H1 (cell line): ENCODE measurements around the gene FECH. TPM values are rescaled to one million over a fixed set of nuclear protein-coding genes. Genes with fewer than 3 reads are reported as not detected.

ENCODE experiments used
- CTCF ChIA-PET: fragments of 300-600 bp; sonication (Branson Sonifier 250); formaldehyde crosslinking; loops from one replicate; lab custom pipeline; 2021; ENCODE audit not compliant: partially characterized antibody; lab: Charles Lee
- POLR2A ChIA-PET: fragments of 300-600 bp; sonication (Branson Sonifier 250); formaldehyde crosslinking; loops from one replicate; lab custom pipeline; 2021; ENCODE audit warnings: inconsistent platforms; ENCODE audit not compliant: partially characterized antibody; lab: Charles Lee
- DNase-seq, 2 experiments: peaks; one replicate each; pipeline versions ENCODE4 v3.0.0 to v3.0.0-alpha.2; 2010 to 2022; ENCODE audit warnings: low spot score in 2 of 2, low read depth in 1 of 2, mixed read lengths in 1 of 2
- FAIRE-seq: peaks from 2 replicates; lab custom pipeline; 2011; peaks lifted over from hg19 to GRCh38; lab: Jason Lieb, UNC
- H2AFZ ChIP-seq: 2 replicates; pipeline ENCODE4 v1.8.1; 2012; ENCODE audit warnings: low read length, inconsistent platforms
- H2AK5ac ChIP-seq: 2 replicates; pipeline ENCODE4 v1.6.1; 2013; ENCODE audit warnings: low read depth, low read length
- H2BK120ac ChIP-seq: replicated peaks from 2 replicates; pipeline ENCODE3; 2013; ENCODE audit warnings: low read depth, low read length, inconsistent platforms
- H2BK12ac ChIP-seq: 2 replicates; pipeline ENCODE4 v1.6.1; 2013; ENCODE audit warnings: low read depth, low read length
- H2BK15ac ChIP-seq: 2 replicates; pipeline ENCODE4 v1.6.1; 2013; ENCODE audit warnings: low read length
- H2BK20ac ChIP-seq: 2 replicates; pipeline ENCODE4 v1.6.1; 2013; ENCODE audit warnings: low read length
- H2BK5ac ChIP-seq: 2 replicates; pipeline ENCODE4 v1.6.1; 2013; ENCODE audit warnings: low read depth, low read length
- H3K14ac ChIP-seq: 2 replicates; pipeline ENCODE4 v1.6.1; 2013; ENCODE audit warnings: inconsistent platforms; ENCODE audit not compliant: insufficient read length
- H3K18ac ChIP-seq: 2 replicates; pipeline ENCODE4 v1.6.1; 2013; ENCODE audit warnings: low read length; ENCODE audit errors: extremely low read depth
- H3K23ac ChIP-seq: 2 replicates; pipeline ENCODE4 v1.6.1; 2013; ENCODE audit warnings: inconsistent platforms; ENCODE audit not compliant: insufficient read length
- H3K23me2 ChIP-seq: 2 replicates; pipeline ENCODE4 v1.6.1; 2013; ENCODE audit warnings: low read depth, low read length
- H3K27ac ChIP-seq: 2 replicates; pipeline ENCODE4 v1.6.1; 2011; ENCODE audit warnings: low read depth, low read length, inconsistent platforms
- H3K27me3 ChIP-seq, 4 experiments: replicated peaks in 1 of 4; 1 replicate in 1 of 4; 2 replicates in 3 of 4; pipeline versions ENCODE4 v1.6.1 to v1.8.1; 2011 to 2013; ENCODE audit warnings: low read length in 3 of 4, mild to moderate bottlenecking in 3 of 4, inconsistent platforms in 2 of 4, mixed read lengths in 2 of 4, moderate library complexity in 1 of 4; ENCODE audit not compliant: control insufficient read depth in 3 of 4, insufficient read depth in 3 of 4; ENCODE audit errors: extremely low read depth in 1 of 4
- H3K36me3 ChIP-seq, 4 experiments: 2 replicates each; pipeline versions ENCODE4 v1.6.1 to v1.8.1; 2011 to 2013; ENCODE audit warnings: mild to moderate bottlenecking in 4 of 4, low read length in 3 of 4, moderate library complexity in 2 of 4, control low read depth in 1 of 4, inconsistent platforms in 1 of 4; ENCODE audit not compliant: insufficient read depth in 4 of 4, control insufficient read depth in 2 of 4
- H3K4ac ChIP-seq: replicated peaks from 2 replicates; pipeline ENCODE3; 2013; ENCODE audit warnings: low read length, low read depth, mixed read lengths, inconsistent platforms; ENCODE audit not compliant: insufficient read length
- H3K4me1 ChIP-seq, 4 experiments: replicated peaks in 1 of 4; 1 replicate in 1 of 4; 2 replicates in 3 of 4; pipeline versions ENCODE4 v1.6.1 to v1.8.1; 2011 to 2013; ENCODE audit warnings: low read length in 3 of 4, inconsistent platforms in 2 of 4, mixed read lengths in 1 of 4; ENCODE audit not compliant: insufficient read depth in 4 of 4, control insufficient read depth in 3 of 4
- H3K4me2 ChIP-seq, 2 experiments: 2 replicates each; pipeline versions ENCODE4 v1.6.1 to v1.8.1; 2011 to 2013; ENCODE audit warnings: low read depth in 2 of 2, low read length in 2 of 2, control low read depth in 1 of 2, inconsistent platforms in 1 of 2, mild to moderate bottlenecking in 1 of 2; ENCODE audit not compliant: insufficient read depth in 1 of 2
- H3K4me3 ChIP-seq, 4 experiments: fragments of 200-600, 300-600 bp in 1 of 4; sonication (generic), shearing (Covaris generic), sonication (Bioruptor Twin) in 1 of 4; 2 replicates each; pipeline versions ENCODE4 v1.5.1 to v1.8.1; 2011 to 2016; ENCODE audit warnings: low read length in 4 of 4, low read depth in 3 of 4, control low read depth in 2 of 4, inconsistent platforms in 2 of 4, mild to moderate bottlenecking in 2 of 4, mixed read lengths in 1 of 4, moderate library complexity in 1 of 4; ENCODE audit not compliant: insufficient read depth in 2 of 4; ENCODE audit errors: extremely low read depth in 1 of 4
- H3K56ac ChIP-seq: replicated peaks from 2 replicates; pipeline ENCODE3; 2013; ENCODE audit warnings: low read depth, mild to moderate bottlenecking, mixed read lengths, low read length, inconsistent platforms; ENCODE audit not compliant: insufficient read length
- H3K79me1 ChIP-seq: 2 replicates; pipeline ENCODE4 v1.6.1; 2013; ENCODE audit warnings: low read depth, low read length, control low read depth
- H3K79me2 ChIP-seq, 2 experiments: 2 replicates each; pipeline versions ENCODE4 v1.6.1 to v1.8.1; 2012 to 2013; ENCODE audit warnings: low read length in 2 of 2, mild to moderate bottlenecking in 2 of 2, inconsistent platforms in 1 of 2; ENCODE audit not compliant: insufficient read depth in 2 of 2, control insufficient read depth in 1 of 2
- H3K9ac ChIP-seq, 4 experiments: replicated peaks in 1 of 4; 1 replicate in 1 of 4; 2 replicates in 3 of 4; pipeline versions ENCODE4 v1.6.1 to v1.8.1; 2011 to 2013; ENCODE audit warnings: low read depth in 3 of 4, low read length in 3 of 4, control low read depth in 2 of 4, mild to moderate bottlenecking in 2 of 4, moderate library complexity in 2 of 4, inconsistent platforms in 1 of 4; ENCODE audit errors: extremely low read depth in 1 of 4
- H3K9me3 ChIP-seq, 2 experiments: 2 replicates each; pipeline versions ENCODE4 v1.6.1 to v1.8.1; 2012 to 2013; ENCODE audit warnings: mild to moderate bottlenecking in 2 of 2, moderate library complexity in 2 of 2, control low read depth in 1 of 2, inconsistent platforms in 1 of 2, low read depth in 1 of 2, low read length in 1 of 2, mixed read lengths in 1 of 2; ENCODE audit not compliant: insufficient read depth in 2 of 2
- H4K20me1 ChIP-seq, 2 experiments: replicated peaks in 1 of 2; 2 replicates each; pipeline versions ENCODE3 to v1.8.1; 2011 to 2013; ENCODE audit warnings: inconsistent platforms in 2 of 2, low read length in 2 of 2, mild to moderate bottlenecking in 1 of 2; ENCODE audit not compliant: insufficient read depth in 2 of 2, control insufficient read depth in 1 of 2
- H4K5ac ChIP-seq: 2 replicates; pipeline ENCODE4 v1.6.1; 2013; ENCODE audit warnings: low read length, low read depth, mixed read lengths, inconsistent platforms; ENCODE audit not compliant: insufficient read length
- H4K8ac ChIP-seq: 2 replicates; pipeline ENCODE4 v1.8.0; 2013; ENCODE audit warnings: mild to moderate bottlenecking, moderate library complexity, low read length, inconsistent platforms; ENCODE audit not compliant: insufficient read depth; ENCODE audit errors: extremely low read depth
- H4K91ac ChIP-seq: replicated peaks from 2 replicates; pipeline ENCODE3; 2013; ENCODE audit warnings: low read length, mixed read lengths, inconsistent platforms; ENCODE audit not compliant: insufficient read length
- CBX8 ChIP-seq: fragments of 300-800, 300-1000 bp; sonication (generic); IDR thresholded peaks from 2 replicates; pipeline ENCODE4 v1.7.1; 2016; ENCODE audit warnings: low read depth, low read length, borderline replicate concordance
- CTBP2 ChIP-seq: IDR thresholded peaks from 2 replicates; pipeline ENCODE4 v1.7.0; 2011; ENCODE audit warnings: borderline replicate concordance, mild to moderate bottlenecking, moderate library complexity, mixed read lengths, low read length; ENCODE audit not compliant: insufficient read depth, insufficient read length
- JUND ChIP-seq: IDR thresholded peaks from 2 replicates; pipeline ENCODE4 v1.6.1; 2011; ENCODE audit warnings: mild to moderate bottlenecking, improper control_type of control experiment, low read length
- KDM1A ChIP-seq: fragments of 200-600, 300-600 bp; sonication (generic); IDR thresholded peaks from 2 replicates; pipeline ENCODE4 v1.7.1; 2016; ENCODE audit warnings: mild to moderate bottlenecking, low read length, borderline replicate concordance
- MAFK ChIP-seq: IDR thresholded peaks from 2 replicates; pipeline ENCODE4 v1.6.1; 2012; ENCODE audit warnings: low read depth, mild to moderate bottlenecking, improper control_type of control experiment, low read length
- MAX ChIP-seq: IDR thresholded peaks from 2 replicates; pipeline ENCODE4 v1.6.1; 2012; ENCODE audit warnings: inconsistent platforms
- PHF8 ChIP-seq: fragments of 200-600 bp; sonication (generic); conservative IDR thresholded peaks from 2 replicates; pipeline ENCODE4 v1.7.1; 2012; ENCODE audit warnings: low read depth, mild to moderate bottlenecking, inconsistent platforms, low read length, moderate library complexity
- POLR2AphosphoS5 ChIP-seq: IDR thresholded peaks from 2 replicates; pipeline ENCODE4 v1.6.1; 2011; ENCODE audit warnings: low read depth, low read length
- RFX5 ChIP-seq: IDR thresholded peaks from 2 replicates; pipeline ENCODE4 v1.6.1; 2011; ENCODE audit warnings: low read depth, low read length, improper control_type of control experiment, borderline replicate concordance
- RXRA ChIP-seq: IDR thresholded peaks from 2 replicates; pipeline ENCODE4 v1.6.1; 2011; ENCODE audit warnings: low read depth, mild to moderate bottlenecking, low read length, moderate library complexity; ENCODE audit not compliant: insufficient read depth
- SIN3A ChIP-seq, 2 experiments: IDR thresholded peaks in 1 of 2; conservative IDR thresholded peaks in 1 of 2; 2 replicates each; pipeline ENCODE4 v1.6.1; 2011 to 2012; ENCODE audit warnings: low read length in 2 of 2, improper control_type of control experiment in 1 of 2, low read depth in 1 of 2, mild to moderate bottlenecking in 1 of 2
- SIX5 ChIP-seq: IDR thresholded peaks from 2 replicates; pipeline ENCODE4 v1.6.1; 2011; ENCODE audit warnings: mild to moderate bottlenecking, low read depth, low read length
- SP1 ChIP-seq: IDR thresholded peaks from 2 replicates; pipeline ENCODE4 v1.6.1; 2011; ENCODE audit warnings: low read depth, low read length
- SP2 ChIP-seq: IDR thresholded peaks from 2 replicates; pipeline ENCODE4 v1.6.1; 2012; ENCODE audit warnings: mild to moderate bottlenecking, low read length, inconsistent platforms
- WGBS, 2 experiments: shearing (Covaris generic) in 1 of 2; methylation state at CpG; one replicate each; pipeline versions ENCODE4 v1.1.6 to v1.1.7; 2013 to 2015; ENCODE audit warnings: low lambda C conversion rate in 2 of 2, mixed read lengths in 2 of 2, inconsistent platforms in 1 of 2, low coverage in 1 of 2, missing lambda C conversion rate in 1 of 2; ENCODE audit not compliant: insufficient replicate concordance in 2 of 2, insufficient coverage in 1 of 2, insufficient read length in 1 of 2; ENCODE audit errors: extremely low coverage in 1 of 2, missing lambda C conversion rate in 1 of 2; 5-methylcytosine and 5-hydroxymethylcytosine counted together
- polyA plus RNA-seq, 7 experiments: library from polyadenylated mRNA; depleted of rRNA in 3 of 7; stranded (reverse) in 5 of 7; unstranded in 2 of 7; fragments of >200 nt in 5 of 7; fragments of 200-250 nt in 2 of 7; gene quantifications; 1 replicate in 5 of 7; 2 replicates in 1 of 7; 4 replicates in 1 of 7; pipeline versions ENCODE4 v1.2.1 to v1.2.3, GENCODE V29; 2011 to 2013; ENCODE audit warnings: missing spikeins in 2 of 7, mixed read lengths in 2 of 7
- total RNA-seq: library from RNA; stranded (reverse); fragmentation: NEBNext Ultra II Directional; extraction: Animal tissue kit (Norgen Biotek cat#: 25700); gene quantifications from 2 replicates; pipeline ENCODE4 v1.2.1, GENCODE V29; 2021

The FECH gene
- total and polyA plus RNA-seq, 2 of the 8 experiments (the other 6 are each of a cell fraction or from before 2014, with no cell fraction given) = 13.1 to 26.6 TPM

GRCh38 chr18:57570162-57570561 lies 16.3 kb downstream of the FECH start:
- Histone ChIP-seq H3K14ac (no peak overlapping the region), H3K23me2 (no peaks in the 10 kb centered on the region; the same call in 1 of the 2 replicates), H3K79me2 (no peaks in the 10 kb centered on the region), H4K5ac (no peak overlapping the region), H3K27ac (no peak overlapping the region), H3K18ac (no peak overlapping the region), H2BK20ac (no peak overlapping the region), H3K56ac (no peak overlapping the region), H3K79me1 (no peaks in the 10 kb centered on the region), H2AK5ac (no peak overlapping the region), H3K4me1 (no peaks in the 10 kb centered on the region), H3K27me3 (no peaks in the 10 kb centered on the region), H2BK120ac (no peak overlapping the region), H2AFZ (no peak overlapping the region), H3K9ac (no peak overlapping the region), H4K8ac (no peak overlapping the region), H3K36me3 (peaks cover 0 to 18% (median under 1%) of the 10 kb centered on the region in 4 experiments; a peak in 4 of 8 replicates), H3K23ac (no peak overlapping the region), H2BK15ac (no peak overlapping the region), H2BK12ac (no peak overlapping the region), H3K4me3 (no peak overlapping the region), H4K91ac (no peak overlapping the region), H3K9me3 (no peaks in the 10 kb centered on the region), H3K4ac (no peak overlapping the region), H2BK5ac (no peak overlapping the region), H3K4me2 (no peak overlapping the region), H4K20me1 (no peaks in the 10 kb centered on the region)
- ChIA-PET POLR2A (no interaction called here), CTCF (interaction anchor here (0.8 to 1.4 kb wide), 3 partner anchors 8 to 10 kb away, joined by 3 to 4 read pairs (median 4); no protein-coding TSS in a partner anchor)
- WGBS, 2 experiments = 81% methylated on average over 4 of the region's 4 CpGs; no CpG with 5 or more reads in 1 of the 2 experiments
- DNase-seq (no peak), FAIRE-seq (no peak)
- TF ChIP-seq RFX5 (no peak), PHF8 (no peak), SP2 (no peak), MAX (no peak), JUND (no peak), KDM1A (no peak), CTBP2 (no peak), POLR2AphosphoS5 (no peak), CBX8 (no peak), SP1 (no peak), SIX5 (no peak), RXRA (no peak), MAFK (no peak), SIN3A (conservative IDR thresholded peaks at IDR 0.05 in 1 of 2, IDR thresholded peaks at IDR 0.05 in 1 of 2; ENCODE audit: low read depth in 1 of 2, low read length in 2 of 2) (no peak)
